Spleen (tissue), 11 donors: ENCODE data around the gene VPS37B. TPM values are rescaled to one million over a fixed set of nuclear protein-coding genes. Genes with fewer than 3 reads are reported as not detected.
A peak's percentile ranks its signal among the peaks of the same experiment; 100 is the strongest.

Source experiments
- DNase-seq: peaks from one replicate; pipeline ENCODE4 v3.0.0-alpha.2; 2020
- H3K27ac ChIP-seq, 8 donors: fragments of 200-600 bp; sonication (generic) in 7 of 8; 1 replicate in 4 of 8; 2 replicates in 4 of 8; pipeline versions ENCODE4 v1.5.0 to v1.8.0; 2016 to 2021; ENCODE audit warnings: inconsistent platforms in 4 of 8, mild to moderate bottlenecking in 4 of 8, moderate library complexity in 1 of 8
- H3K27me3 ChIP-seq, 7 donors: fragments of 200-600 bp; sonication (generic) in 6 of 7; replicated peaks in 1 of 7; 1 replicate in 4 of 7; 2 replicates in 3 of 7; pipeline versions ENCODE4 v1.5.0 to v1.8.0; 2016 to 2021; ENCODE audit warnings: inconsistent platforms in 3 of 7, mild to moderate bottlenecking in 1 of 7
- H3K36me3 ChIP-seq, 6 donors: fragments of 200-600 bp; sonication (generic) in 5 of 6; 1 replicate in 4 of 6; 2 replicates in 2 of 6; pipeline versions ENCODE4 v1.5.0 to v1.8.0; 2016 to 2021; ENCODE audit warnings: inconsistent platforms in 2 of 6
- H3K4me1 ChIP-seq, 6 donors: fragments of 200-600 bp; sonication (generic) in 5 of 6; 1 replicate in 3 of 6; 2 replicates in 3 of 6; pipeline versions ENCODE4 v1.5.0 to v1.8.0; 2016 to 2021; ENCODE audit warnings: inconsistent platforms in 3 of 6
- H3K4me3 ChIP-seq, 8 donors: fragments of 200-600 bp; sonication (generic) in 7 of 8; 1 replicate in 4 of 8; 2 replicates in 4 of 8; pipeline versions ENCODE4 v1.5.0 to v1.8.0; 2016 to 2021; ENCODE audit warnings: inconsistent platforms in 4 of 8, mild to moderate bottlenecking in 4 of 8, moderate library complexity in 2 of 8
- H3K9me3 ChIP-seq, 8 donors: fragments of 200-600 bp; sonication (generic) in 7 of 8; 1 replicate in 4 of 8; 2 replicates in 4 of 8; pipeline versions ENCODE4 v1.5.0 to v1.8.0; 2016 to 2021; ENCODE audit warnings: inconsistent platforms in 4 of 8
- POLR2A ChIP-seq, 3 donors: fragments of 450-650 bp; IDR thresholded peaks; one replicate each; pipeline ENCODE4 v1.5.1; 2017; ENCODE audit warnings: antibody characterized with exemption in 3 of 3, mild to moderate bottlenecking in 1 of 3
- POLR2AphosphoS5 ChIP-seq, 3 donors: sonication (generic); formaldehyde crosslinking; IDR thresholded peaks; one replicate each; pipeline ENCODE4 v1.5.1; 2017; ENCODE audit warnings: antibody characterized with exemption in 3 of 3
- WGBS, 5 donors: extraction: QIAGEN DNeasy Blood & Tissue Kit in 3 of 5; methylation state at CpG; one replicate each; pipeline versions ENCODE4 v1.1.5 to v1.1.7; 2013 to 2018; 5-methylcytosine and 5-hydroxymethylcytosine counted together
- intact Hi-C: fragments of 100-400 bp; cut with DNase I; formaldehyde crosslinking; loops from one replicate; pipeline ENCODE4 v1.15.0; 2023; ENCODE audit warnings: low total_unique reads
- polyA plus RNA-seq, 3 donors: library from polyadenylated mRNA; stranded (reverse); fragments of 200-250 nt; gene quantifications; one replicate each; pipeline ENCODE4 v1.2.1, GENCODE V29; 2013
- total RNA-seq, 7 donors: library from RNA; depleted of rRNA in 3 of 7; stranded (reverse); fragments of >200 nt in 3 of 7; fragmentation: NEBNext Ultra II Directional in 4 of 7; extraction: Animal tissue kit (Norgen Biotek cat#: 25700) in 4 of 7; gene quantifications; one replicate each; pipeline versions ENCODE4 v1.1.0 to v1.2.1, GENCODE V29; 2016 to 2021
- TF ChIP-seq, protein P1 (sequence below), 11 experiments: fragments of 200-600 bp in 7 of 11; fragments of 450-650 bp in 4 of 11; sonication (generic) in 4 of 11; IDR thresholded peaks in 8 of 11; conservative IDR thresholded peaks in 3 of 11; 1 replicate in 7 of 11; 2 replicates in 4 of 11; pipeline versions ENCODE4 v1.4.0 to v1.8.0; 2016 to 2021; ENCODE audit warnings: antibody characterized with exemption in 11 of 11, inconsistent platforms in 4 of 11, mild to moderate bottlenecking in 1 of 11
- donor health status: healthy with polysubstance abuse.
- donor health status: DM: no; HTN: no; CAD: no; lungs with moderate emphysema.
- donor health status: DM: no; HTN: no; CAD: no.
- donor health status: Bipolar disorder and iron deficiency.
- donor health status: healthy.
- donor health status: DM: no; HTN: no; CAD: no.
- donor health status: DM: yes; HTN: yes; CAD: no.

The VPS37B gene
- total and polyA plus RNA-seq, 10 donors = 24.8 to 67.5 (median 47.3) TPM

DNA sequence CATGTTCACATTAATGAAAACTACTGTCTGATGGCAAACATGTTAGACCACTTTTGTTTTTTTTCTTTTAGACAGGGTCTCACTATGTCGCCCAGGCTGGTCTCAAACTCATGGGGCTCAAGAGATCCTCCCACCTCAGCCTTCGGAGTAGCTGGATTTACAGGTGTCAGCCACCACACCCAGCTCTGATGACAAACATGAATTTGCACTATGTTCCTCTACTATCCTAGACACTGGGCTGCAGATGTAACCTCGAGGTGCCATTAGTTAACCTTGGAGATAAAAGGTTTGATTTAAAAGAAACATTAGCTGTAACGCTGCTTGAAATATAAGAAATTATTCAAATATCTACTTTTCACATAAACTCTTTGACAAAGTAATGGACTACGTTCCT is 8.1 kb downstream of the VPS37B start:
- no peaks in the 10 kb centered on the region for H3K9me3 ChIP-seq
- intact Hi-C loops = no loop called here
- peaks cover 89 to 98% (median 97%) of the 10 kb centered on the region in 6 donors for H3K4me1 ChIP-seq
- no peaks in the 10 kb centered on the region for H3K27me3 ChIP-seq
- H3K27ac ChIP-seq = peak overlapping the region; percentile 79 to 98 (median 92)
- DNase-seq = no peak
- WGBS, 5 donors = 50 to 56% (median 53%) methylated on average over 5 of the region's 5 CpGs
- peak overlapping the region in 5 of 8 donors; percentile 1 to 65 (median 24) for H3K4me3 ChIP-seq
- no peak for TF ChIP-seq POLR2A (IDR thresholded peaks at IDR 0.05)
- TF ChIP-seq POLR2AphosphoS5 (IDR thresholded peaks at IDR 0.05) = no peak
- TF ChIP-seq, protein P1, sequence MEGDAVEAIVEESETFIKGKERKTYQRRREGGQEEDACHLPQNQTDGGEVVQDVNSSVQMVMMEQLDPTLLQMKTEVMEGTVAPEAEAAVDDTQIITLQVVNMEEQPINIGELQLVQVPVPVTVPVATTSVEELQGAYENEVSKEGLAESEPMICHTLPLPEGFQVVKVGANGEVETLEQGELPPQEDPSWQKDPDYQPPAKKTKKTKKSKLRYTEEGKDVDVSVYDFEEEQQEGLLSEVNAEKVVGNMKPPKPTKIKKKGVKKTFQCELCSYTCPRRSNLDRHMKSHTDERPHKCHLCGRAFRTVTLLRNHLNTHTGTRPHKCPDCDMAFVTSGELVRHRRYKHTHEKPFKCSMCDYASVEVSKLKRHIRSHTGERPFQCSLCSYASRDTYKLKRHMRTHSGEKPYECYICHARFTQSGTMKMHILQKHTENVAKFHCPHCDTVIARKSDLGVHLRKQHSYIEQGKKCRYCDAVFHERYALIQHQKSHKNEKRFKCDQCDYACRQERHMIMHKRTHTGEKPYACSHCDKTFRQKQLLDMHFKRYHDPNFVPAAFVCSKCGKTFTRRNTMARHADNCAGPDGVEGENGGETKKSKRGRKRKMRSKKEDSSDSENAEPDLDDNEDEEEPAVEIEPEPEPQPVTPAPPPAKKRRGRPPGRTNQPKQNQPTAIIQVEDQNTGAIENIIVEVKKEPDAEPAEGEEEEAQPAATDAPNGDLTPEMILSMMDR (IDR thresholded peaks at IDR 0.05 in 8 of 11, conservative IDR thresholded peaks at IDR 0.05 in 3 of 11) = no peak
- H3K36me3 ChIP-seq = no peaks in the 10 kb centered on the region

DNA sequence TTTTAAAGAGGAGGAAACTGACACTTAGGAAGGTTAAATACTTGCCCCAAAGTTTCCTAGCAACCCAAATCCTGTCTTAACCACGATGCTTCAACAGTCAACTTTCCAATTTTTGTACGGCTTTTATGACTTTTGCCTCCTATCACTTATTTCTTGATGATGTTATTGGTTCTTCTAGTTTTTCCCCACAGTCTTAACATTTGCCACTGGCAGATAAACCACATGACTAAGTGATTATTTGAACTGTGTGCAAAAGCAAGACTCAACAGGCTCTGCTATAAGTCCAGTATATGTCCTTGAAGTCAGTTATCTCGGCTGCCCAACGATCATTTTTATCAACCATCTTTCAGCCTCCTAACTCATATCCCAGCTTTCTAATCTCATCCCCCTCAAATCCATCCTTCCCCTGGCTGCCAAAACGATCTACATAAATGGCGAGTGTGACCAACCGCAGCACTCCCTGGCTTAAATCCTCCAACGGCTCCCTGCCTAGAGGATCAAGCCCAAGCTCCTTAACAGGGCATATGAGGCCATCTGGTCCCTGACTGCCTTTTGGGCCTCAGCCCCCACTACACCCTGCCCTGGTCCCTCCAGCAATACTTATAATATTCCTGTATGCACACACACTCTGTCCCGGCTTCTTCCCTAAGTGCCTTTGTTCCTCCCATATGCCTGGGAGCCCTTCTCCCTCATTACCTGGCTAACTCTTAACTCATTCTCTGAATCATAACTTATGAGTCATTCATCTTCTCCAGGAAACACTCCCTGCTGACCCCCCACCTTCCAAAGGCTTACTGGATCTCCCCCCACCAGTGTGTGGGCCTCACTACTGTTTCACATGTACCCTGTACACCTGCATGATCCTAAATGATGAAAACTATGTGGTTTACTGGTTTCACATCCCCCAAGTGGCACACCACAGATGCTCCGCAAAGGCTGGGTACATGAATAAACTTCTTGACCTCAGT is 8.8 kb downstream of the VPS37B start:
- intact Hi-C loops = no loop called here
- Histone ChIP-seq H3K4me1 (peaks cover 89 to 98% (median 97%) of the 10 kb centered on the region in 6 donors), H3K9me3 (no peaks in the 10 kb centered on the region), H3K27ac (peak overlapping the region; percentile 79 to 98 (median 92)), H3K36me3 (no peaks in the 10 kb centered on the region), H3K27me3 (no peaks in the 10 kb centered on the region), H3K4me3 (peak overlapping the region in 1 of 8 donors; percentile 65)
- 47 to 62% (median 52%) methylated on average over 10 of the region's 10 CpGs for WGBS, 5 donors
- no peak for DNase-seq
- TF ChIP-seq POLR2AphosphoS5 (IDR thresholded peaks at IDR 0.05) = peak in 1 of 3 donors; percentile 66
- TF ChIP-seq POLR2A (IDR thresholded peaks at IDR 0.05) = no peak

DNA sequence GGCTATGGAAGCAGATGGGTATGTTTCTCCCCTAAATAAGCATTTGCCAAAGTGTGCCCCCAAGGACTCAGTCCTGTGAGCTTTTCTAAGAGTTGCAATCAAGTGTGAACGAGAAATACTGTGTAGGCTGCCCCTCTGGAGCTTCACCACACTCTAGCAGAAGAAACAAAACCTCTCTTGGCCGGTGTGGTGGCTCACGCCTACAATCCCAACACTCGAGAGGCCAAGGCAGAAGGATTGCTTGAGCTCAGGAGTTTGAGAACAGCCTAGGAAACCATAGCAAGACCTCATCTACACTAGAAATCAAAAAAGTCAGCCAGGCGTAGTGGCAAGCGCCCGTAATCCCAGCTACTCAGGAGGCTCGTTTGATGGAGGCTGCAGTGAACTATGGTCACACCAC is 9.8 kb downstream of the VPS37B start:
- intact Hi-C loops = no loop called here
- Histone ChIP-seq H3K9me3 (no peaks in the 10 kb centered on the region), H3K27me3 (no peaks in the 10 kb centered on the region), H3K27ac (peak overlapping the region in 7 of 8 donors; percentile 88 to 98 (median 93)), H3K4me1 (peaks cover 88 to 98% (median 97%) of the 10 kb centered on the region in 6 donors), H3K36me3 (no peaks in the 10 kb centered on the region), H3K4me3 (peak overlapping the region in 1 of 8 donors; percentile 65)
- TF ChIP-seq, protein P1 (IDR thresholded peaks at IDR 0.05 in 8 of 11, conservative IDR thresholded peaks at IDR 0.05 in 3 of 11) = no peak
- no peak for TF ChIP-seq POLR2AphosphoS5 (IDR thresholded peaks at IDR 0.05)
- no peak for TF ChIP-seq POLR2A (IDR thresholded peaks at IDR 0.05)
- 69 to 84% (median 76%) methylated on average over 7 to 8 of the region's 8 CpGs for WGBS, 5 donors
- no peak for DNase-seq

DNA sequence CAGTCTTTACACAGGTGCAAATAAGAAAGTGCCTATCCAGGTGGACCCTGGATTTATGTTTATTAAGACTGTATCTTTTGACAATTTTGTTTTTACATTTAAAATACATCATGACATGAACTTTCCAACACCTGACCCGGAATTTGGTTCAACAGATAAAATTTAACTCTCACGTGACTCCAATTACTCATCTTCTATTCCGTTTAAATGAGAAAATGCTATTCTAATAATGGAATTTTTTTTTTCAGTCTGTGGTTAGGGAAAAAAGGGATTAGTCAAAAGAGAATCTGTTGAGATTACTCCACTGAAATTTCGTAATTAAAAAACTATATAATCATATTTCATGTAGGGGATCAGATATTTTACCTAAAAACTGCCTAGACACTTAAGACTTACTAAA is 11.1 kb downstream of the VPS37B start:
- TF ChIP-seq POLR2AphosphoS5 (IDR thresholded peaks at IDR 0.05) (no peak), POLR2A (IDR thresholded peaks at IDR 0.05) (no peak)
- TF ChIP-seq, protein P1 (IDR thresholded peaks at IDR 0.05 in 8 of 11, conservative IDR thresholded peaks at IDR 0.05 in 3 of 11) = no peak
- Histone ChIP-seq H3K27ac (peak overlapping the region in 2 of 8 donors; percentile 47 to 68), H3K27me3 (no peaks in the 10 kb centered on the region), H3K9me3 (no peaks in the 10 kb centered on the region), H3K4me3 (no peak overlapping the region), H3K36me3 (peaks cover 0 to 8% (median 0%) of the 10 kb centered on the region in 6 donors), H3K4me1 (peaks cover 86 to 98% (median 97%) of the 10 kb centered on the region in 6 donors)
- WGBS, 5 donors = 50 to 80% (median 66%) methylated on average over 4 of the region's 4 CpGs
- intact Hi-C loops = no loop called here
- DNase-seq = no peak
